Stimulated activated CD4-positive, alpha-beta T cell treated with anti-CD3 and anti-CD28 coated beads, TNF-alpha, amount 100 ng/mL, for 1 hour (primary cell): Measurements from ENCODE around the gene SLCO2B1.

Experiments used
- DNase-seq, 3 donors: peaks; one replicate each; pipeline ENCODE4 v3.0.0-alpha.2; 2020; ENCODE audit warnings: low read depth in 3 of 3, low spot score in 1 of 3

Gene SLCO2B1

GRCh38 chr11:75245356-75246005 is 94.6 kb downstream of the SLCO2B1 start:
- no peak for DNase-seq

GRCh38 chr11:75246006-75246670 is 95.2 kb downstream of the SLCO2B1 start:
- DNase-seq = no peak

DNA sequence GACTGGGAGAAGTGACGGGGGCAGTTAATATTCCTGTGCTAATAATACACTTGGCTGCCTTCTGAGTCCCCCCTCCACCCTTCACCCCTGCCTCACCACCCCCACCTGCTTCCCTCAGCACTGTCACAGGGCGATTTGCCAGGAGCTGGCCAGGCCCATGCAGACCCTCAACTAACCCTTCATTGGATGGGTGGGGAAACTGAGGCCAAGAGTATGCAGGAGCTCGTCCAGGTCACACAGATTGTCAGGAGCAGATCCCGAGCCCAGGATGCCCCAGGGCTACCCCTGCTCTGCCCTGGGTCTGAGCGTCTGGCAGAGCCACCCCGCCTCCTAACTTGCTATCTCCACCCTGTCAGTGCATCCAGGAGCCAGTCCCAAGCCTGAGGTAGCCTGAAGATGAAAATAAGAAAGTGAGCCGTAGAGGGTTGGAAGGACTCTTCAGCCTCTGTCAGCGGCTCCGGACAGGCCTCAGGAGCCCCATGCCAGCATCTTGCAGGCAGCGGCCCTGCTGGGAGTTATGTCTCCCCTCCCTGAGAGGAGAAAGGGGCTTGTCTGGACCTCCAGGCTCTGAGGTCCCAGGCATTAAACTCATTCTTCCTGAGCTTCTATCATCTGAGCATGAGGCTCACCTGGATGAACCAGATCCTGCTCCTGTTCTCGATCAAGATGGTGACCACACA is 95.9 kb downstream of the SLCO2B1 start:
- no peak for DNase-seq

DNA sequence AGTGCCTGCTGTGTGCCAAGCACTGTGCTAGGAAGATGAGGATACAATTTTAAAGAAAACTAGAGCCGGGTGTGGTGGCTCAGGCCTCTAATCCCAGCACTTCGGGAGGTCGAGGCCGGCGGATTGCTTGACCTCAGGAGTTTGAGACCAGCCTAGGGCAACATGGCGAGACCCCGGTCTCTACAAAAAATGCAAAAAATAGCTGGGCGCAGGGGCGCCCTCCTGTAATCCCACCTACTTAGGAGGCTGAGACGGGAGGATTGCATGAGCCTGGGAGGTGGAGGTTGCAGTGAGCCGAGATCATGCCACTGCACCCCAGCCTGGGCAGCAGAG is 98.0 kb downstream of the SLCO2B1 start:
- no peak for DNase-seq

DNA sequence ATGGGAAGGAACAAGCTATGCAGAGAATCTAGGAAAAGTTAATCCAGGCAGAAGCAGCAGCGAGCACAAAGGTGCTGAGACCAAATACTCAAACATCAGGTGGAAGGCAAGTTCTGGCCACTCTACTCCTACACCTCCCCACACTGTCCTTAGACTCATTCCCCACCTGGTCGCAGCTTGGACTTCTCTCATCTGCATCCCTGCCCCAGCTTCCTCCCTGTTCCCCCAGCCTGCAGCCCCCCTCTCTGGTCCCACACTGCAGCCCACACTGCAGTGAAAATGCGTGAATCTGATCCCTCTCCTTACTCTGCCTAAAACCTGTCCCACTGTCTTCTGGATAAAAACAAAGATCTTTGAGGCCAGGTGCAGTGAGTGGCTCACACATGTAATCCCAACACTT is 98.8 kb downstream of the SLCO2B1 start:
- DNase-seq = no peak

DNA sequence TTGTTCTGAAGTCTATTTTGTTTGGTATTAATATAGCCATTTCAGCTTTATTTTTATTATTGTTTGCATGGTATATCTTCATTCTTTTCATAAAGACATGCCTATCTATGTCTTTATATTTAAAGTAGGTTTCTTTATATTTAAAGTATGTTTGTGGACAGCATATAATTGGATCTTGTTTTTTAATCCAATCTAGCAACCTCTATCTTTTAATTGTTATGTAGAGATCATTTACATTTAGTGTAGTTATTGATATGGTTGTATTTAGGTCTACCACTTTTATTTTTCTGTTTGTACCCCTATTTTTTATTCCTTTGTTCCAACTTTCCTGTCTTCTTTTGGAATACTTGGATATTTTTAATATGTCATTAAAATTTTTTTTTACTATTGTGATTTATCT is 103.4 kb downstream of the SLCO2B1 start:
- DNase-seq = no peak
